ENCODE results near the gene ASCL3.

- TF ChIP-seq CTCF (IDR thresholded peaks at IDR 0.05; ENCODE audit: low read length), result no peak
- TF ChIP-seq EZH2 (optimal IDR thresholded peaks at IDR 0.05; ENCODE audit: low read depth, low read length), result no peak
These were observed 32.2 kb downstream of the ASCL3 start for GRCh38 chr11:8910649-8911026.

Data from MM.1S (cell line).